ENCODE data around the gene CACNA2D2.
"Not testable (repeated sequence)": the region's sequence is repeated elsewhere in the genome, so short reads cannot be mapped to it uniquely, and the experiment has no call there.

Gene CACNA2D2

DNA sequence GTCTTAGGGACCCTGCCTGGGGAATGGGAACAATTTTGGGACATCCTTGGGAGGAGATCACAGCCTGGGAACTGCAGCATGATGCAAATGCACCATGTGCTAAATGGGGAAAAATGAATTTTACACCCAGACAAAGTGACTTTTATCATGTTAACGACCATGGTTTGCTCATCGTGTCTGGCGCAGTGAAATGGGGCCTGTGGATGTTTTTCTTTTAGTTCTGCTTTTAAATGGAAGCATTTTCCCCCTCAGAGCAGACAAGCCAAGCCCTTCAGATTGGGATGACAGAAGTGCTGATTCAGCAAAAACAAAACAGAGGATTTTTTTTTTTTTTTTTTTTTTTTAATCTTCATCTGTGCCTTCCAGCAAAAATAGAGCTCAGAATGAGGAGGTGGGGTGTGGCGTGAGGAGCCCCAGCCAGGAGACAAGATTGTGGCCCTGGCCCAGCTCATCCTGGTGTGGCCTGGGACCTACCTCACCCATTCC, 14.3 kb upstream of the CACNA2D2 start:
- Histone ChIP-seq H3K4me3 (ENCODE audit: insufficient read depth, low read length, poor library complexity, severe bottlenecking) (no peak overlapping the region), H2AFZ (ENCODE audit: low read depth, low read length, severe bottlenecking) (no peak overlapping the region), H3K36me3 (ENCODE audit: low read length) (no peaks in the 10 kb centered on the region), H4K20me1 (ENCODE audit: low read depth, low read length) (no peaks in the 10 kb centered on the region), H3F3A (ENCODE audit: insufficient read depth) (no peaks in the 10 kb centered on the region), H3K9ac (ENCODE audit: low read length) (no peak overlapping the region), H3K9me3 (ENCODE audit: insufficient read depth, low read length) (no peaks in the 10 kb centered on the region), H3K27me3 (ENCODE audit: low read length) (no peaks in the 10 kb centered on the region), H3K9me2 (replicated peaks; ENCODE audit: insufficient read depth, low read length) (no peaks in the 10 kb centered on the region), H3K79me2 (ENCODE audit: insufficient read depth, low read length) (no peaks in the 10 kb centered on the region), H3K27ac (ENCODE audit: low read depth, low read length) (no peak overlapping the region), H3K4me2 (ENCODE audit: low read depth, low read length, poor library complexity, severe bottlenecking) (no peak overlapping the region)
- TF ChIP-seq, protein P1, sequence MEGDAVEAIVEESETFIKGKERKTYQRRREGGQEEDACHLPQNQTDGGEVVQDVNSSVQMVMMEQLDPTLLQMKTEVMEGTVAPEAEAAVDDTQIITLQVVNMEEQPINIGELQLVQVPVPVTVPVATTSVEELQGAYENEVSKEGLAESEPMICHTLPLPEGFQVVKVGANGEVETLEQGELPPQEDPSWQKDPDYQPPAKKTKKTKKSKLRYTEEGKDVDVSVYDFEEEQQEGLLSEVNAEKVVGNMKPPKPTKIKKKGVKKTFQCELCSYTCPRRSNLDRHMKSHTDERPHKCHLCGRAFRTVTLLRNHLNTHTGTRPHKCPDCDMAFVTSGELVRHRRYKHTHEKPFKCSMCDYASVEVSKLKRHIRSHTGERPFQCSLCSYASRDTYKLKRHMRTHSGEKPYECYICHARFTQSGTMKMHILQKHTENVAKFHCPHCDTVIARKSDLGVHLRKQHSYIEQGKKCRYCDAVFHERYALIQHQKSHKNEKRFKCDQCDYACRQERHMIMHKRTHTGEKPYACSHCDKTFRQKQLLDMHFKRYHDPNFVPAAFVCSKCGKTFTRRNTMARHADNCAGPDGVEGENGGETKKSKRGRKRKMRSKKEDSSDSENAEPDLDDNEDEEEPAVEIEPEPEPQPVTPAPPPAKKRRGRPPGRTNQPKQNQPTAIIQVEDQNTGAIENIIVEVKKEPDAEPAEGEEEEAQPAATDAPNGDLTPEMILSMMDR (IDR thresholded peaks at IDR 0.05; ENCODE audit: insufficient read depth, low read length, poor library complexity, severe bottlenecking): no peak
- TF ChIP-seq EZH2phosphoT487 (conservative IDR thresholded peaks at IDR 0.05; ENCODE audit: low read length): no peak

DNA sequence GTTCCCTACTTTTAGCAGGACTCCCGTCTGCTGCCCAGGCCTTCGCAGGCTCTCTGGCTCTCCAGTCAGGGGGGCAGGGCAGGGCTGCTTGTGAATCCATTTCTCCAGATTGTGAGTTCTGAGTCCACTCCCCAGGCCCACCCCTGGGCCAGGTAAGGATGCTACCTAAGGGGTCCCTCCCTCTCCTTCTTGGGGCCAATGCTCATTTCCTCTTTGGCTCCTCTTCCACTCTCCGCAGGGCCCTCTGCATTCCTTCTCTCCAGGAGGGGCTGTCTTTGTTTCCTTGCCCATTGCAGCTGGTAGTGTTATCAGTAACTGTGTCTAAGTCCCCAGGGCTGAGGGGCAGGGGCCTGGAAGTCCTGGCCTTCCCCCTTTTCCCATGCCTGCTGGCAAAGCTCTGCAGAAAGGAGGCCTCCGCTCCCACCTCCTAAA, 13.0 kb upstream of the CACNA2D2 start:
- no peak for TF ChIP-seq EZH2phosphoT487 (conservative IDR thresholded peaks at IDR 0.05; ENCODE audit: low read length)
- TF ChIP-seq, protein P1 (IDR thresholded peaks at IDR 0.05; ENCODE audit: insufficient read depth, low read length, poor library complexity, severe bottlenecking): no peak
- H3K27me3 ChIP-seq (ENCODE audit: low read length): no peaks in the 10 kb centered on the region
- no peak overlapping the region for H2AFZ ChIP-seq (ENCODE audit: low read depth, low read length, severe bottlenecking)
- no peaks in the 10 kb centered on the region for H3K36me3 ChIP-seq (ENCODE audit: low read length)
- H3K27ac ChIP-seq (ENCODE audit: low read depth, low read length): no peak overlapping the region
- no peaks in the 10 kb centered on the region for H3K9me2 ChIP-seq (replicated peaks; ENCODE audit: insufficient read depth, low read length)
- H4K20me1 ChIP-seq (ENCODE audit: low read depth, low read length): no peaks in the 10 kb centered on the region
- H3F3A ChIP-seq (ENCODE audit: insufficient read depth): no peaks in the 10 kb centered on the region
- no peaks in the 10 kb centered on the region for H3K79me2 ChIP-seq (ENCODE audit: insufficient read depth, low read length)
- no peaks in the 10 kb centered on the region for H3K9me3 ChIP-seq (ENCODE audit: insufficient read depth, low read length)
- no peak overlapping the region for H3K4me3 ChIP-seq (ENCODE audit: insufficient read depth, low read length, poor library complexity, severe bottlenecking)
- H3K4me2 ChIP-seq (ENCODE audit: low read depth, low read length, poor library complexity, severe bottlenecking): no peak overlapping the region
- no peak overlapping the region for H3K9ac ChIP-seq (ENCODE audit: low read length)

DNA sequence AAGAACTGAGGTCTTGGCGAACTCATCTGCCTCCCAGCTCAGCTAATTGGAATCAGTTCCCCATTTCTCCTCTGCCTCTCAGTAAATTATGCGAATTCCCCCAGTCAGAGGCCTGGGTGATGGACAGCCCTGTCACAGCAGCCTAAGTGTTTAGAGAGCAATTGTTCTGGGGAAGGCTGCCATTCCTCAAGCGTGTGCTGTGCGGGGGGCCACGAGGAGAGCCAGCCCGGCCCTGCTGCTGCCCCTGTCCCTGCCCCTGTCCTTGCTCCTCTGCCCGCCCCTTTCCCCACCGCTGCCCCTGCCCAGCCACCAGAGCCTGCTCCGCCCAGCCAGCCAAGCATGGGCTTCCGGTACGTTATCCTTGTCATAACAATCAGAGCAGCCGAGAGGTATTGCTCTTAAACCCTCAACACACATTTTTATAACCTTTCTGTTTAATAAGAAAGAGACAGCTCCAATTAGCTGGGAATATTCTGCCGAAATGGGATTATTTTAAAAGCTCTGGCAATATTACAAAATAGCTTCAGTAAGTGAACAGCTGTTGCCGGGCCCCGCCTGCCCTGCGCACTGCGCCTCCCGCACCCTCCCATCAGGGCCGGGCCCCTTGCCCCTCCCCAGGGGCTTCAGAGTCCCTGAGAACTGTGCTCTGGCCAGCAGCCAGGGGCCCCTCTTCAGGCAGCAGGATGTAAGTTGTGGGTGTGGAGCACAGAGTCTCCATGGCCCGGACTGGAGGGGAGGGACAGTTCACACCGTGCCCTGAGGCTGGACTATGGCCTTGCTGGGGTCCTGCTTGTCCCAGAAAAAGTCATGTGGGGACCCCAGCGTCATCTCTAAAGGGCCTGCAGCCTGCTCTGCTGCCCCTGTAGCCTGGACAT, 12.4 kb upstream of the CACNA2D2 start:
- no peak for TF ChIP-seq EZH2phosphoT487 (conservative IDR thresholded peaks at IDR 0.05; ENCODE audit: low read length)
- TF ChIP-seq, protein P1 (IDR thresholded peaks at IDR 0.05; ENCODE audit: insufficient read depth, low read length, poor library complexity, severe bottlenecking): no peak
- no peaks in the 10 kb centered on the region for H3F3A ChIP-seq (ENCODE audit: insufficient read depth)
- no peak overlapping the region for H3K4me3 ChIP-seq (ENCODE audit: insufficient read depth, low read length, poor library complexity, severe bottlenecking)
- H3K9ac ChIP-seq (ENCODE audit: low read length): no peak overlapping the region
- H4K20me1 ChIP-seq (ENCODE audit: low read depth, low read length): no peaks in the 10 kb centered on the region
- no peaks in the 10 kb centered on the region for H3K9me2 ChIP-seq (replicated peaks; ENCODE audit: insufficient read depth, low read length)
- H3K4me2 ChIP-seq (ENCODE audit: low read depth, low read length, poor library complexity, severe bottlenecking): no peak overlapping the region
- H3K27me3 ChIP-seq (ENCODE audit: low read length): no peaks in the 10 kb centered on the region
- no peaks in the 10 kb centered on the region for H3K36me3 ChIP-seq (ENCODE audit: low read length)
- no peak overlapping the region for H2AFZ ChIP-seq (ENCODE audit: low read depth, low read length, severe bottlenecking)
- no peaks in the 10 kb centered on the region for H3K79me2 ChIP-seq (ENCODE audit: insufficient read depth, low read length)
- H3K9me3 ChIP-seq (ENCODE audit: insufficient read depth, low read length): no peaks in the 10 kb centered on the region
- no peak overlapping the region for H3K27ac ChIP-seq (ENCODE audit: low read depth, low read length)

DNA sequence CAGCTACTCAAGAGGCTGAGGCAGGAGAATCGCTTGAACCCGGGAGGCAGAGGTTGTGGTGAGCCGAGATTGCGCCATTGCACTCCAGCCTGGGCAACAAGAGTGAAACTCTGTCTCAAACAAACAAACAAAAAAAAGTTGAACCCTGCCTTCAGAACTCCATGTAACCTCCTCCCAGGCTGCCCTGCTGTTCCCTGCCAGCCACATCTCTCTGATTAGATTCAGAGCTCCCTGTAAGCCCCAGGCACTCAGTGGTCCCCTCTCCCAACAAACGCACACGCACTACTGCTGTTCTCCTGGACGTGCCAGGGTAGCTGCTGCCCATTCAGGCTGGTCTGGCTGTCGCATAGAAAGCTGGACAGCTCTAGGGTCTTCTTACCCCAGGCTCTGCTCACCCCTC, 9.5 kb upstream of the CACNA2D2 start:
- not testable (repeated sequence) for H3K27me3 ChIP-seq (ENCODE audit: low read length); H3K36me3 ChIP-seq (ENCODE audit: low read length); H3F3A ChIP-seq (ENCODE audit: insufficient read depth)

More for the DNA sequence above, 9.5 kb upstream of the CACNA2D2 start:
- H3K9ac ChIP-seq (ENCODE audit: low read length); H3K9me3 ChIP-seq (ENCODE audit: insufficient read depth, low read length); H3K4me3 ChIP-seq (ENCODE audit: insufficient read depth, low read length, poor library complexity, severe bottlenecking); H3K4me2 ChIP-seq (ENCODE audit: low read depth, low read length, poor library complexity, severe bottlenecking); H3K9me2 ChIP-seq (replicated peaks; ENCODE audit: insufficient read depth, low read length); H3K79me2 ChIP-seq (ENCODE audit: insufficient read depth, low read length); H4K20me1 ChIP-seq (ENCODE audit: low read depth, low read length); H2AFZ ChIP-seq (ENCODE audit: low read depth, low read length, severe bottlenecking); H3K27ac ChIP-seq (ENCODE audit: low read depth, low read length): not testable (repeated sequence)

Measured in SU-DHL-6 (cell line).